ENCODE results near the gene KIF16B. TPM values are rescaled to one million over a fixed set of nuclear protein-coding genes. Genes with fewer than 3 reads are reported as not detected.

The KIF16B gene
- total and polyA plus RNA-seq, 2 of the 8 experiments (the other 6 are each of a cell fraction or from before 2014, with no cell fraction given), result 3.0 to 9.2 TPM

- TF ChIP-seq POU5F1 (IDR thresholded peaks at IDR 0.05; ENCODE audit: low read depth, low read length), result no peak
- TF ChIP-seq NRF1 (IDR thresholded peaks at IDR 0.05; ENCODE audit: low read depth, low read length), result no peak
Observed at GRCh38 chr20:16554766-16555543, 18.3 kb downstream of the KIF16B start (continued).

Data from H1 (cell line).